CMK (cell line): ENCODE measurements around the gene CEP55.

ENCODE experiments used
- DNase-seq: peaks from one replicate; pipeline ENCODE4 v3.0.0-alpha.2; 2010; ENCODE audit warnings: low read depth

Gene CEP55

DNA sequence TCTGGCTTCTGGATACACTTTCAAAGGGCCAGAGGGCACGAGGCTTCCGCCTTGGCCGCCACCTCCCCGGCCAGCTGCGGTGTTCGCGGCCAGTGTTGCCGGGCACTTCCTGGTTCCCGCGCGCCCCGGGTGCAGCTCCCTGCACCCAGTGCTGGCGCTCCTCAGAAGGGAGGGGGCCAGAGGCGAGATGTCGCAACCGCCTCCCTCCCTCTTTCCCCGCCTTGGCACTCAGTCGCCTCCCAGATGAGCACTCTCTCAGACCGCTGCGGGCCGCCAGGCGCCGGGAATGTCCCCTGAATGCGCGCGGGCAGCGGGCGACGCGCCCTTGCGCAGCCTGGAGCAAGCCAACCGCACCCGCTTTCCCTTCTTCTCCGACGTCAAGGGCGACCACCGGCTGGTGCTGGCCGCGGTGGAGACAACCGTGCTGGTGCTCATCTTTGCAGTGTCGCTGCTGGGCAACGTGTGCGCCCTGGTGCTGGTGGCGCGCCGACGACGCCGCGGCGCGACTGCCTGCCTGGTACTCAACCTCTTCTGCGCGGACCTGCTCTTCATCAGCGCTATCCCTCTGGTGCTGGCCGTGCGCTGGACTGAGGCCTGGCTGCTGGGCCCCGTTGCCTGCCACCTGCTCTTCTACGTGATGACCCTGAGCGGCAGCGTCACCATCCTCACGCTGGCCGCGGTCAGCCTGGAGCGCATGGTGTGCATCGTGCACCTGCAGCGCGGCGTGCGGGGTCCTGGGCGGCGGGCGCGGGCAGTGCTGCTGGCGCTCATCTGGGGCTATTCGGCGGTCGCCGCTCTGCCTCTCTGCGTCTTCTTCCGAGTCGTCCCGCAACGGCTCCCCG, 70.2 kb downstream of the CEP55 start, which contains the start of gene FFAR4:
TSS of gene FFAR4 (plus strand) at position 231 of the 842 bp plus-strand sequence. CDS start at position 287, 56 bp downstream.
- no peak for DNase-seq

- DNase-seq = no peak
Measured at GRCh38 chr10:93567277-93568104, 71.1 kb downstream of the CEP55 start.

- DNase-seq = no peak
Measured at GRCh38 chr10:93568105-93568390, 71.6 kb downstream of the CEP55 start.

DNA sequence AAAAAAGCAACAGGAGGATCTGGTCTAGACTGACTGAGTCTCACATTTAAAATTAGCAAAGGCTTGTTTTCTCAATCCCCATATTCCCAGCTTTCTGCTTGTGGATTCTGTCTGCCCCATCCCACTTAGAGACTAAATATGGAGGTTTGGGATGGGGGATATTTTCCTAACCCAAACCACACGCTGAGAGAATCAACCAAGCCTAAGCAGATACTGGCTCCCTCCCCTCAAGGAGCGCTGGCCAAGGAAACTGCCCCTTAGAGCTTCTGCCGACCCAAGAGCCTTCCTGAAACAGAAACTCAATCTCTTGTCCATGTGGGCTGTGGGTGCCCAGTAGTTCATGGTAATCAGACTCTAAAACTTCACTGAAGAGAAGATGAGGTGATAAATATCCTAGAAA, 74.0 kb downstream of the CEP55 start:
- no peak for DNase-seq

- DNase-seq = no peak
Measured at GRCh38 chr10:93572606-93573005, 76.2 kb downstream of the CEP55 start.

GRCh38 chr10:93573051-93573909, 76.9 kb downstream of the CEP55 start:
- peak; percentile 24 for DNase-seq

GRCh38 chr10:93573924-93574323, 77.5 kb downstream of the CEP55 start:
- no peak for DNase-seq

DNA sequence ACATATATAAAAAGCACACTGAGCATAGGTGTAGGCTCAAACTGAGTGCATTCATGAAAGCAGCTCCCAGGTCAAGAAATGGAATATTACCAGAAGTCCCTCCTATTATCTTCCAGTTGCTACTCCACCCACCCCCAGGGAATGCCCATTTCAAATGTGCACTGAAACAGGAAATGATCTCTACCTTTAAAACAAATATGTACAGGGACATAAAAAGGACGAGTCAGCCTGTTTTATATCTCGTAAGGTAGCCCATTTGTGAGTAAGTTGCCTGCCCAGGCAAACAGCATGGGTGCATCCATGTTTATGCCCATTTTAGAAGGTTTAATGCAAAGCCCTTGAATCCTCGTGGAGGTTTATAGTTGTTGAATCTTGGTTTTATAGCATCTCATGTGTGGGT, 80.5 kb downstream of the CEP55 start:
- DNase-seq = no peak

GRCh38 chr10:93577565-93577964, 81.2 kb downstream of the CEP55 start:
- DNase-seq = no peak
